ENCODE results near the gene TEX48. TPM values are rescaled to one million over a fixed set of nuclear protein-coding genes. Genes with fewer than 3 reads are reported as not detected.

Gene TEX48
- total and polyA plus RNA-seq, 2 experiments from 2014 or later: not detected

DNA sequence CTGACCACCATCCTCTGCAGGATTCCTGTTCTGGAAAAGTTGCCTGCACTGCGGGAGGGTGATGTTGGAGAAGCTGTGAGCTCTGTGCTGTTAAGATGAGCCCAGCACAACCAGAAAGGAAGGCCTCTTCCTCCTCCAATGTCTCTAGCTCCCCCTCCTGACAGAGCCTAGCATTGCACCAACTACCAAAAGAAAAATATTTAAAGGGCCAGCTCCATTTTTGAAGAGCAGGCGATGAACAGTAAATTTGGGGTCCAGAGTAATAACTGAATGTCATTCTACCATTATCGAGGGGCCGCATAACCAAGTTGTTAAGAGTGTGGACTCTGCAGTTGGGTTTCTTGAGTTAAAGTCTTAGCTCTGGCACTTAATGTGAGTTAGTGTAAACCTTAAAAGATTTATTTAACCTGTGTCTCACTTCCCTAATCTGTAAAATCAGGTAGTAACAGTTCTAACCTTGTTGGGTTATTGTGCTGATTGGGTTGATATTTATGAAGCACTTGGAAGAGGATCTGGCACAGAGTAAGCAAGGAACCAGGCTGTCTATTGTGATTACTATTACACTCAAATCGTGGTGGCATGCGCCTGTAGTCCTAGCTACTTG is 28.3 kb downstream of the TEX48 start:
- in situ Hi-C loops (cut with MboI): loop anchor here (10.0 kb wide), 2 partner anchors 219 to 249 kb away; no protein-coding TSS in a partner anchor
- H3K4me2 ChIP-seq (ENCODE audit: unreplicated experiment): peak overlapping the region; percentile 27
- DNase-seq: peak; percentile 84
- H3K4me3 ChIP-seq: no peak overlapping the region
- peak overlapping the region; percentile 74 for H3K9ac ChIP-seq
- peaks cover 13% of the 10 kb centered on the region for H3K4me1 ChIP-seq (ENCODE audit: insufficient read depth)
- no peaks in the 10 kb centered on the region for H3K36me3 ChIP-seq (ENCODE audit: low read depth)
- peak overlapping the region; percentile 90 for H3K27ac ChIP-seq
- H3K9me3 ChIP-seq (ENCODE audit: low read depth): no peaks in the 10 kb centered on the region
- H3F3A ChIP-seq (ENCODE audit: insufficient read depth): peaks cover 21% of the 10 kb centered on the region
- H4K20me1 ChIP-seq (ENCODE audit: insufficient read depth): no peaks in the 10 kb centered on the region
- H2AFZ ChIP-seq: peak overlapping the region; percentile 28
- H3K9me2 ChIP-seq (ENCODE audit: insufficient read depth): no peaks in the 10 kb centered on the region
- H3K27me3 ChIP-seq (replicated peaks; ENCODE audit: insufficient read depth): no peaks in the 10 kb centered on the region
- TF ChIP-seq EZH2 (IDR thresholded peaks at IDR 0.05; ENCODE audit: insufficient read depth, poor library complexity, severe bottlenecking): no peak
- TF ChIP-seq EZH2phosphoT487 (IDR thresholded peaks at IDR 0.05; ENCODE audit: insufficient read depth, low read depth): no peak
- WGBS, 2 experiments (ENCODE audit: low coverage in 1 of 2, low lambda C conversion rate in 2 of 2, missing lambda C conversion rate in 2 of 2): 33 to 34% methylated on average over 6 of the region's 6 CpGs
- no peaks in the 10 kb centered on the region for H3K79me2 ChIP-seq (ENCODE audit: insufficient read depth)

DNA sequence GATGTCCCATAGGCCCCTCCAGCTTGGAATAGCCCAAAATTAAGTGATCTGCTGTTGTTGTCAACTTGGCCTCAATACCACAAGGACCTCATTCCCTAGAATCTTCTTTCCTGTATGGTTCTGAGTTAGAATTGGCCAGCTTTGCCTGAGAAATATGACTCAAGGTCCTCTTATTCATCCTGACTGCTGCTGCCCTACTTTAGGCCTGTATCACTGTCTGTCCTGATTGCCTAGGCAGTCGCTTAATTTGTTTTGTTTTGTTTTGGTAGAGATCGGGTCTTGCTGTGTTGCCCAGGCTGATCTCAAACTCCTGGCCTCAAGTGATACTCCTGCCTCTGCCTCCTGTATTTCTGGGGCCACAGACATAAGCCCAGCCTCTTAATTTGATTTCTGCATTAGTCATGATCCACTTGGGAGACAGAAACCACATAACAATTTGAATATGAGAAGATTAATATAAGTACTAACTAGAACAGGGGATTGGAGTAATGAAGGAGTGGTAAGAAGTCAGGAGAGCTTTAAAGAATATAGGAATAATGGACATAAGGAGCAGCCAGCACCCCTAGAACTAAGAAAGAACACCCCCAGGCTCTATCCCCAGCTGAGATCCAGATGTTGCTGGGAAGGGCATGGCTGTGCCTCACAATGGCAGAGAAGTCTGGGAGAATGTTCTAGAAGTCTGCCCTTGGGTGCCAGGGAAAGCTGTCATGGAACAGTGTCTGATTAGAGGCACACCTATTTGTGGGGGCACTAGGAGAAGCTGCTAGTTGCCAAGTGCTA is 29.0 kb downstream of the TEX48 start:
- Histone ChIP-seq H2AFZ (peak overlapping the region; percentile 28), H3K4me1 (ENCODE audit: insufficient read depth) (peaks cover 13% of the 10 kb centered on the region), H3F3A (ENCODE audit: insufficient read depth) (peaks cover 21% of the 10 kb centered on the region), H3K9ac (peak overlapping the region; percentile 74), H4K20me1 (ENCODE audit: insufficient read depth) (no peaks in the 10 kb centered on the region), H3K9me2 (ENCODE audit: insufficient read depth) (no peaks in the 10 kb centered on the region), H3K4me3 (no peak overlapping the region), H3K79me2 (ENCODE audit: insufficient read depth) (no peaks in the 10 kb centered on the region), H3K27me3 (replicated peaks; ENCODE audit: insufficient read depth) (no peaks in the 10 kb centered on the region), H3K9me3 (ENCODE audit: low read depth) (no peaks in the 10 kb centered on the region), H3K27ac (peak overlapping the region; percentile 90), H3K36me3 (ENCODE audit: low read depth) (no peaks in the 10 kb centered on the region), H3K4me2 (ENCODE audit: unreplicated experiment) (peak overlapping the region; percentile 27)
- TF ChIP-seq EZH2 (IDR thresholded peaks at IDR 0.05; ENCODE audit: insufficient read depth, poor library complexity, severe bottlenecking): no peak
- TF ChIP-seq EZH2phosphoT487 (IDR thresholded peaks at IDR 0.05; ENCODE audit: insufficient read depth, low read depth): no peak
- peak; percentile 86 for DNase-seq
- in situ Hi-C loops (cut with MboI): loop anchor here (10.0 kb wide), 2 partner anchors 218 to 248 kb away; no protein-coding TSS in a partner anchor
- 6 to 9% methylated on average over 2 of the region's 2 CpGs for WGBS, 2 experiments (ENCODE audit: low coverage in 1 of 2, low lambda C conversion rate in 2 of 2, missing lambda C conversion rate in 2 of 2)

DNA sequence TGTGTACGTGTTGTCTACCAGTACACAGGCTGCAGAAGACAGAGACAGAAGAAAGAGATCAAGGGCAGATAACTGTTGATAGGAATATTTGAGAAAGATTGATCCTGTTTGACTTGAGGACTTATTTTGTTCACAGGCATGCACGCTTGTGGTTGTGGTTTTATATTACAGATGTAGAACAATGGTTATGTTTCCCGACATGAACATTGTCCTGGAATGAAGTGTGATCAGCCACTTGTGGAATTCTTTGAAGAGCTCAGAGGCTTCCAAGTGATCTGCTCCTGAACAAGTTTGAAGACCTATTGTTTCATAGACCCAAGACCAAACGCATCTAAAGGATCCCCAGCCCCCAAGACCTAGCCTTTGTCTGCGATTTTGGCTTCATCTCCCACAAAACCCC is 38.1 kb downstream of the TEX48 start:
- no peak overlapping the region for H3K4me3 ChIP-seq
- TF ChIP-seq EZH2 (IDR thresholded peaks at IDR 0.05; ENCODE audit: insufficient read depth, poor library complexity, severe bottlenecking) (no peak), EZH2phosphoT487 (IDR thresholded peaks at IDR 0.05; ENCODE audit: insufficient read depth, low read depth) (no peak)
- H3K4me2 ChIP-seq (ENCODE audit: unreplicated experiment): no peak overlapping the region
- no peak overlapping the region for H3K9ac ChIP-seq
- H3K4me1 ChIP-seq (ENCODE audit: insufficient read depth): no peaks in the 10 kb centered on the region
- no peaks in the 10 kb centered on the region for H4K20me1 ChIP-seq (ENCODE audit: insufficient read depth)
- DNase-seq: no peak
- H3F3A ChIP-seq (ENCODE audit: insufficient read depth): no peaks in the 10 kb centered on the region
- H3K9me2 ChIP-seq (ENCODE audit: insufficient read depth): no peaks in the 10 kb centered on the region
- peaks cover 6% of the 10 kb centered on the region; the same call in 1 of the 2 replicates for H3K36me3 ChIP-seq (ENCODE audit: low read depth)
- WGBS, 2 experiments (ENCODE audit: low coverage in 1 of 2, low lambda C conversion rate in 2 of 2, missing lambda C conversion rate in 2 of 2): 79 to 81% methylated on average over 5 of the region's 5 CpGs
- no peaks in the 10 kb centered on the region for H3K9me3 ChIP-seq (ENCODE audit: low read depth)
- H3K27ac ChIP-seq: no peak overlapping the region
- H3K27me3 ChIP-seq (replicated peaks; ENCODE audit: insufficient read depth): no peaks in the 10 kb centered on the region
- no peak overlapping the region for H2AFZ ChIP-seq
- H3K79me2 ChIP-seq (ENCODE audit: insufficient read depth): no peaks in the 10 kb centered on the region
- in situ Hi-C loops (cut with MboI): no loop called here

GRCh38 chr9:114643001-114643400 is 39.0 kb downstream of the TEX48 start:
- peaks cover 6% of the 10 kb centered on the region; the same call in 1 of the 2 replicates for H3K36me3 ChIP-seq (ENCODE audit: low read depth)
- H3K27ac ChIP-seq: no peak overlapping the region
- in situ Hi-C loops (cut with MboI): no loop called here
- H3K9me2 ChIP-seq (ENCODE audit: insufficient read depth): no peaks in the 10 kb centered on the region
- H3K9ac ChIP-seq: no peak overlapping the region
- no peaks in the 10 kb centered on the region for H3K27me3 ChIP-seq (replicated peaks; ENCODE audit: insufficient read depth)
- H3K4me2 ChIP-seq (ENCODE audit: unreplicated experiment): no peak overlapping the region
- no peaks in the 10 kb centered on the region for H3K79me2 ChIP-seq (ENCODE audit: insufficient read depth)
- H4K20me1 ChIP-seq (ENCODE audit: insufficient read depth): no peaks in the 10 kb centered on the region
- no peak for DNase-seq
- H3F3A ChIP-seq (ENCODE audit: insufficient read depth): no peaks in the 10 kb centered on the region
- no peak overlapping the region for H3K4me3 ChIP-seq
- H3K9me3 ChIP-seq (ENCODE audit: low read depth): no peaks in the 10 kb centered on the region
- 89 to 93% methylated on average over 8 of the region's 8 CpGs for WGBS, 2 experiments (ENCODE audit: low coverage in 1 of 2, low lambda C conversion rate in 2 of 2, missing lambda C conversion rate in 2 of 2)
- H3K4me1 ChIP-seq (ENCODE audit: insufficient read depth): no peaks in the 10 kb centered on the region
- H2AFZ ChIP-seq: no peak overlapping the region
- no peak for TF ChIP-seq EZH2phosphoT487 (IDR thresholded peaks at IDR 0.05; ENCODE audit: insufficient read depth, low read depth)
- TF ChIP-seq EZH2 (IDR thresholded peaks at IDR 0.05; ENCODE audit: insufficient read depth, poor library complexity, severe bottlenecking): no peak

Data from GM23248 (cell line).